B cell (primary cell): ENCODE data around the gene GTF2H2C_2.
"Not testable (repeated sequence)": the region's sequence is repeated elsewhere in the genome, so short reads cannot be mapped to it uniquely, and the experiment has no call there.

Source experiments
- ATAC-seq: fragments of 200-7000 bp; cut with Tn5 transposase; one replicate; pipeline ENCODE4 v1.10.0; 2021; ENCODE audit warnings: low read depth, mild to moderate bottlenecking, moderate number of reproducible peaks, moderate library complexity
- CTCF ChIA-PET: fragments of 350-600 bp; sonication (Branson Sonifier 250); formaldehyde crosslinking; loops from one replicate; lab custom pipeline; 2021; ENCODE audit warnings: antibody characterized with exemption, inconsistent platforms; lab: Charles Lee
- POLR2A ChIA-PET: fragments of 350-600 bp; sonication (Branson Sonifier 250); formaldehyde crosslinking; loops from one replicate; lab custom pipeline; 2021; ENCODE audit warnings: antibody characterized with exemption; lab: Charles Lee
- DNase-seq: peaks from one replicate; pipeline ENCODE4 v3.0.0; 2013
- H2AFZ ChIP-seq: 2 replicates; pipeline ENCODE4 v1.6.1; 2012; ENCODE audit warnings: mild to moderate bottlenecking, low read depth, low read length; ENCODE audit not compliant: insufficient read depth, poor library complexity, severe bottlenecking
- H3K27ac ChIP-seq, 2 donors: 1 replicate in 1 of 2; 2 replicates in 1 of 2; pipeline ENCODE4 v1.5.1; 2012 to 2013; ENCODE audit warnings: low read length in 2 of 2, mild to moderate bottlenecking in 2 of 2, moderate library complexity in 1 of 2
- H3K27me3 ChIP-seq, 4 experiments: fragments of 200-600 bp in 1 of 4; sonication (generic) in 1 of 4; replicated peaks in 1 of 4; 1 replicate in 2 of 4; 2 replicates in 2 of 4; pipeline versions ENCODE4 v1.6.1 to v1.7.0; 2013 to 2016; ENCODE audit warnings: low read length in 3 of 4, mild to moderate bottlenecking in 2 of 4, mixed read lengths in 1 of 4, moderate library complexity in 1 of 4; ENCODE audit not compliant: insufficient read depth in 4 of 4, control insufficient read depth in 3 of 4; ENCODE audit errors: control extremely low read depth in 1 of 4
- H3K36me3 ChIP-seq, 2 experiments: replicated peaks in 1 of 2; 1 replicate in 1 of 2; 2 replicates in 1 of 2; pipeline versions ENCODE4 v1.6.1 to v1.7.1; 2013; ENCODE audit warnings: low read length in 1 of 2; ENCODE audit not compliant: insufficient read depth in 2 of 2, control insufficient read depth in 1 of 2; ENCODE audit errors: control extremely low read depth in 1 of 2, extremely low read depth in 1 of 2
- H3K4me1 ChIP-seq, 2 donors: fragments of 200-600 bp in 1 of 2; sonication (generic) in 1 of 2; 1 replicate in 1 of 2; 2 replicates in 1 of 2; pipeline versions ENCODE4 v1.5.1 to v1.6.1; 2013 to 2017; ENCODE audit warnings: low read length in 2 of 2; ENCODE audit not compliant: control insufficient read depth in 2 of 2, insufficient read depth in 2 of 2
- H3K4me2 ChIP-seq: replicated peaks from 2 replicates; pipeline ENCODE3; 2012; ENCODE audit warnings: mild to moderate bottlenecking, low read depth, low read length; ENCODE audit not compliant: poor library complexity, severe bottlenecking
- H3K4me3 ChIP-seq, 5 experiments: fragments of 200-600 bp in 1 of 5; sonication (generic) in 1 of 5; 1 replicate in 3 of 5; 2 replicates in 2 of 5; pipeline versions ENCODE4 v1.5.1 to v1.7.0; 2011 to 2016; ENCODE audit warnings: low read length in 4 of 5, mild to moderate bottlenecking in 4 of 5, low read depth in 2 of 5, control low read depth in 1 of 5, moderate library complexity in 1 of 5; ENCODE audit not compliant: insufficient read depth in 1 of 5; ENCODE audit errors: control extremely low read depth in 1 of 5, extremely low read depth in 1 of 5
- H3K79me2 ChIP-seq: fragments of 200-600 bp; sonication (generic); one replicate; pipeline ENCODE4 v1.6.0; 2016; ENCODE audit warnings: low read length; ENCODE audit not compliant: control insufficient read depth, insufficient read depth
- H3K9ac ChIP-seq: fragments of 200-600 bp; sonication (generic); 2 replicates; pipeline ENCODE4 v1.6.1; 2017; ENCODE audit warnings: mild to moderate bottlenecking, low read length, moderate library complexity
- H3K9me3 ChIP-seq, 3 donors: one replicate each; pipeline versions ENCODE4 v1.6.1 to v1.7.1; 2013; ENCODE audit warnings: low read length in 2 of 3; ENCODE audit not compliant: control insufficient read depth in 2 of 3, insufficient read depth in 1 of 3; ENCODE audit errors: control extremely low read depth in 1 of 3
- H4K20me1 ChIP-seq: 2 replicates; pipeline ENCODE4 v1.6.0; 2012; ENCODE audit warnings: mild to moderate bottlenecking, low read length; ENCODE audit not compliant: insufficient read depth, control insufficient read depth, poor library complexity, severe bottlenecking
- H3K27ac Mint-ChIP-seq: one replicate; pipeline ENCODE4 v1.8.0; 2021; ENCODE audit warnings: mixed read lengths
- H3K27me3 Mint-ChIP-seq: one replicate; pipeline ENCODE4 v1.8.0; 2021; ENCODE audit warnings: mixed read lengths
- H3K4me1 Mint-ChIP-seq: one replicate; pipeline ENCODE4 v1.8.0; 2021; ENCODE audit warnings: mixed read lengths
- H3K4me3 Mint-ChIP-seq: one replicate; pipeline ENCODE4 v1.8.0; 2021; ENCODE audit warnings: mixed read lengths
- H3K9me3 Mint-ChIP-seq: one replicate; pipeline ENCODE4 v1.8.0; 2022; ENCODE audit warnings: mixed read lengths; ENCODE audit not compliant: insufficient read depth
- WGBS: methylation state at CpG from one replicate; pipeline ENCODE4 v1.1.5; 2013; ENCODE audit warnings: missing lambda C conversion rate; ENCODE audit not compliant: insufficient coverage; 5-methylcytosine and 5-hydroxymethylcytosine counted together
- intact Hi-C: fragments of 100-400 bp; cut with micrococcal nuclease; formaldehyde crosslinking; loops from one replicate; pipeline ENCODE4 v1.10.0; 2022

The GTF2H2C_2 gene

GRCh38 chr5:70459188-70459587 is 44.0 kb downstream of the GTF2H2C_2 start:
- POLR2A ChIA-PET, H3K9me3 Mint-ChIP-seq, H3K4me2 ChIP-seq, H2AFZ ChIP-seq, H3K9me3 ChIP-seq, H3K9ac ChIP-seq, H3K4me1 Mint-ChIP-seq, DNase-seq, H3K27ac ChIP-seq, H3K79me2 ChIP-seq, H3K27me3 ChIP-seq, ATAC-seq, H3K4me1 ChIP-seq, intact Hi-C loops, H4K20me1 ChIP-seq, H3K27me3 Mint-ChIP-seq, H3K36me3 ChIP-seq, H3K4me3 ChIP-seq, CTCF ChIA-PET, H3K27ac Mint-ChIP-seq, H3K4me3 Mint-ChIP-seq: not testable (repeated sequence)
- WGBS = no CpG with 5 or more reads among the region's 13 CpGs

GRCh38 chr5:70461984-70462383 is 46.8 kb downstream of the GTF2H2C_2 start:
- H3K27me3 Mint-ChIP-seq, H3K4me1 ChIP-seq, H3K9me3 Mint-ChIP-seq, H4K20me1 ChIP-seq, H3K27me3 ChIP-seq, H3K9ac ChIP-seq, H3K4me2 ChIP-seq, H3K4me3 ChIP-seq, H3K9me3 ChIP-seq, H3K79me2 ChIP-seq, H3K4me1 Mint-ChIP-seq, ATAC-seq, H3K27ac Mint-ChIP-seq, POLR2A ChIA-PET, CTCF ChIA-PET, DNase-seq, H3K36me3 ChIP-seq, intact Hi-C loops, H3K4me3 Mint-ChIP-seq, H2AFZ ChIP-seq, H3K27ac ChIP-seq: not testable (repeated sequence)
- no CpG with 5 or more reads among the region's 6 CpGs for WGBS

- H3K27me3 Mint-ChIP-seq, H3K79me2 ChIP-seq, H3K4me1 ChIP-seq, H3K36me3 ChIP-seq, H3K9me3 Mint-ChIP-seq, H3K4me3 Mint-ChIP-seq, DNase-seq, H2AFZ ChIP-seq, intact Hi-C loops, H3K27me3 ChIP-seq, H3K4me1 Mint-ChIP-seq, H3K27ac Mint-ChIP-seq, H4K20me1 ChIP-seq, H3K27ac ChIP-seq, H3K4me2 ChIP-seq, H3K4me3 ChIP-seq, H3K9ac ChIP-seq, H3K9me3 ChIP-seq, POLR2A ChIA-PET, CTCF ChIA-PET: not testable (repeated sequence)
- peak; percentile 10 for ATAC-seq
- WGBS = no CpG with 5 or more reads among the region's 5 CpGs
These were observed 49.0 kb downstream of the GTF2H2C_2 start for GRCh38 chr5:70464019-70464637.

- H3K9me3 Mint-ChIP-seq, H3K27me3 ChIP-seq, H3K4me2 ChIP-seq, intact Hi-C loops, H4K20me1 ChIP-seq, H3K4me1 Mint-ChIP-seq, H3K4me3 ChIP-seq, H3K79me2 ChIP-seq, H3K9ac ChIP-seq, CTCF ChIA-PET, H2AFZ ChIP-seq, POLR2A ChIA-PET, H3K4me1 ChIP-seq, ATAC-seq, H3K27ac ChIP-seq, H3K4me3 Mint-ChIP-seq, H3K27me3 Mint-ChIP-seq, H3K9me3 ChIP-seq, H3K27ac Mint-ChIP-seq, H3K36me3 ChIP-seq, DNase-seq: not testable (repeated sequence)
- no CpG with 5 or more reads among the region's 7 CpGs for WGBS
These were observed 54.9 kb downstream of the GTF2H2C_2 start for GRCh38 chr5:70469926-70470509.
